Thyroid gland (tissue), 4 donors: ENCODE results near the gene KCNE1.

ENCODE experiments used
- CTCF ChIP-seq, 6 experiments: fragments of 200-600 bp in 3 of 6; fragments of 450-650 bp in 3 of 6; sonication (generic) in 3 of 6; IDR thresholded peaks; one replicate each; pipeline ENCODE4 v1.5.1; 2016 to 2019; ENCODE audit warnings: antibody characterized with exemption in 6 of 6, mild to moderate bottlenecking in 2 of 6, inconsistent platforms in 1 of 6, moderate library complexity in 1 of 6
- POLR2A ChIP-seq, 2 donors: fragments of 450-650 bp; IDR thresholded peaks; one replicate each; pipeline ENCODE4 v1.6.1; 2017; ENCODE audit warnings: antibody characterized with exemption in 2 of 2, mild to moderate bottlenecking in 2 of 2, moderate library complexity in 1 of 2

GRCh38 chr21:34540206-34540605 lies 28.2 kb upstream of the KCNE1 start:
- no peak for TF ChIP-seq CTCF (IDR thresholded peaks at IDR 0.05)
- TF ChIP-seq POLR2A (IDR thresholded peaks at IDR 0.05) = no peak
